PC-3 (cell line): ENCODE measurements around the gene IGSF3.

ENCODE experiments used
- EZH2 ChIP-seq: fragments of 300-600 bp; sonication (generic); IDR thresholded peaks from one replicate; pipeline ENCODE4 v1.6.1; 2017; ENCODE audit warnings: antibody characterized with exemption, mild to moderate bottlenecking, low read length; ENCODE audit not compliant: unreplicated experiment
- TF ChIP-seq, protein P1 (sequence below): fragments of 300-600 bp; sonication (generic); conservative IDR thresholded peaks from 2 replicates; pipeline ENCODE4 v1.5.1; 2017; ENCODE audit warnings: antibody characterized with exemption, low read depth, mild to moderate bottlenecking, low read length

DNA sequence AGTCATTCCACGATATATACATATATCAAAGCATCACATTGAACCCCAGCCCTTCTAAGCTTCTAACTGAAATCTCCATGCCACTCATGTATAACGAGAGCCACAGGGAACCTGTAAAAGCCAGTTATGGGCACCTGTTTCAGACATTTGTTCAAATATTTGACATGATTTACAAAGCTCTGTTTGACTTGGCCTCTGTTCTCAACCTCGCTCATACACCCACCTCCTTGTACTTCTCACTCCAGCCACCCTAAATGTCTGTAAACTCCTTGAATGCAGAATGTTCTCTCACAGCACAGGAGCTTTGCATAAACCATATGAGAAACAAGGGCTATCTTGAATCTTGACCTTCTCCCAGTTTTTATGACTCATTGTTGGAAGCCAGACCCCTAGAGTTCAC is 49.8 kb upstream of the IGSF3 start:
- TF ChIP-seq, protein P1, sequence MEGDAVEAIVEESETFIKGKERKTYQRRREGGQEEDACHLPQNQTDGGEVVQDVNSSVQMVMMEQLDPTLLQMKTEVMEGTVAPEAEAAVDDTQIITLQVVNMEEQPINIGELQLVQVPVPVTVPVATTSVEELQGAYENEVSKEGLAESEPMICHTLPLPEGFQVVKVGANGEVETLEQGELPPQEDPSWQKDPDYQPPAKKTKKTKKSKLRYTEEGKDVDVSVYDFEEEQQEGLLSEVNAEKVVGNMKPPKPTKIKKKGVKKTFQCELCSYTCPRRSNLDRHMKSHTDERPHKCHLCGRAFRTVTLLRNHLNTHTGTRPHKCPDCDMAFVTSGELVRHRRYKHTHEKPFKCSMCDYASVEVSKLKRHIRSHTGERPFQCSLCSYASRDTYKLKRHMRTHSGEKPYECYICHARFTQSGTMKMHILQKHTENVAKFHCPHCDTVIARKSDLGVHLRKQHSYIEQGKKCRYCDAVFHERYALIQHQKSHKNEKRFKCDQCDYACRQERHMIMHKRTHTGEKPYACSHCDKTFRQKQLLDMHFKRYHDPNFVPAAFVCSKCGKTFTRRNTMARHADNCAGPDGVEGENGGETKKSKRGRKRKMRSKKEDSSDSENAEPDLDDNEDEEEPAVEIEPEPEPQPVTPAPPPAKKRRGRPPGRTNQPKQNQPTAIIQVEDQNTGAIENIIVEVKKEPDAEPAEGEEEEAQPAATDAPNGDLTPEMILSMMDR = no peak
- TF ChIP-seq EZH2 = no peak
